Activated T-cell treated with anti-CD3 and anti-CD28 coated beads for 1 hour (primary cell): ENCODE measurements around the gene SPATA25.

Experiments used
- DNase-seq: peaks from one replicate; pipeline ENCODE4 v3.0.0-alpha.2; 2020; ENCODE audit warnings: low read depth

The SPATA25 gene

DNA sequence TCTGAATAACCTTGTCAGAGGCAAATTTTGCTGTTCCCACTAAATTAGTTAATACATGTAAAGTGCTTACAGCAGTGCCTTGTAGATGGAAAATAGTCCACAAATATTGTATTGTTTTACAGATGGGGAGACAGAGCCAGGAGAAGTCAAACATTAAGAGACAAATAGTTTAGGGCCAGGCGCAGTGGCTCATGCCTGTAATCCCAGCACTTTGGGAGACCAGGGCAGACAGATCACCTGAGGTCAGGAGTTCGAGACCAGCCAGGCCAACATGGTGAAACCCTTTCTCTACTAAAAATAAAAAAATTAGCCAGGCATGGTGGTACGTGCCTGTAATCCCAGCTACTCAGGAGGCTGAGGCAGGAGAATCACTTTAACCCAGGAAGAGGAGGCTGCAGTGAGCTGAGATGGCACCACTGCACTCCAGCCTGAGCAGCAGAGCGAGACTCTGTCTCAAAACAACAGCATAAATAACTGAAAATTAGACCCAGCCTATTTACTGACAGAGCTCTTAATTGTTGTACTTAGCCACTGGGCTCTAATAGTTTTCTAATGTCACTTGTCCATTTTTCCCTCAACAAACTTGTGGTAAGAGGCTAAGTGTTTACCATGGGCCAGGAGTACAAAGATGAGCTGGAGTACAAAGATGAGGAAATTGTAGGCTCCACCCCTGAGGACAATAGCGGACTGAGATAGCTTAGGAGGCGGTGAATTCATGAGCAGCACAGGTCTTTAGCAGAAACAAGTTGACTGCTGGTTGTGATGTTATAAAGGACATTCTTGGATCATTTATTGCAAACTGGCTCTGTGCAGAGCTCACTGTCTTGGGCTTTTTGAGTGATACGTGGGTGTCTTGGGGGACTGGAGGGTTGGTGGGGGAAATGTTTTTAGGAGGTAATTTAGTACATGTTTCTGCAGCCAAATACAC, 23.6 kb downstream of the SPATA25 start:
- no peak for DNase-seq

DNA sequence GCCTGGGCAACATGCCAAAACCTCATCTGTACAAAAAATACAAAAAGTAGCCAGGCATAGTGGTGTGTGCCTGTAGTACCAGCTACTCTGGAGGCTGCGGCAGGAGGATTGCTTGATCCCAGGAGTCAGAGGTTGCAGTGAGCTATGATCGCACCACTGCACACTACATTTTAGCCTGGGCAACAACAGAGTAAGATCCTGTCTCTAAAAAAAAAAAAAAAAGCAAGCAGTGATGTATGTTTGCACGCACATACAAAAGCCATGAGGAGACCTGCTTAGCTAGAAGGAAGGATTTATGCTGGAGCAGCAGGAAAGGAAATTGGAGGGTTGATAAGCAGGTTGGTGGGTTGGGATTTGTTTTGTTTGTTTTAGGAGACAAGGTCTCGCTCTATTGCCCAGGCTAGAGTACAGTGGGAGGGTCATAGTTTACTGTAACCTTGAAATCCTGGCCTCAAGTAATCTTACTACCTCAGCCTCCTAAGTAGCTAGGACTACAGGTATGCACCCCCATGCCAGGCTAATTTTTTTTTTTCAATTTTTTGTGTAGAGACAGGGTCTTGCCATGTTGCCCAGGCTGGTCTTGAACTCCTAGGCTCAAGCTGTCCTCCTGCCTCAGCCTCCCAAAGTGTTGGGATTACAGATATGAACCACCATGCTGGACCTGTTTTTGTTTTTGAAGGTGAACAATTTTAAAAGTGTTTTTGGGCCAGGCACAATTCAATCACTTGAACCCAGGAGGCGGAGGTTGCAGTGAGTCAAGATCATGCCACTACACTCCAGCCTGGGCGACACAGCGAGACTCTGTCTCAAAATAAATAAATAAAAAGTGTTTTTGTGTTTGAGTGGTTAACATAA, 26.0 kb downstream of the SPATA25 start:
- DNase-seq, result no peak

DNA sequence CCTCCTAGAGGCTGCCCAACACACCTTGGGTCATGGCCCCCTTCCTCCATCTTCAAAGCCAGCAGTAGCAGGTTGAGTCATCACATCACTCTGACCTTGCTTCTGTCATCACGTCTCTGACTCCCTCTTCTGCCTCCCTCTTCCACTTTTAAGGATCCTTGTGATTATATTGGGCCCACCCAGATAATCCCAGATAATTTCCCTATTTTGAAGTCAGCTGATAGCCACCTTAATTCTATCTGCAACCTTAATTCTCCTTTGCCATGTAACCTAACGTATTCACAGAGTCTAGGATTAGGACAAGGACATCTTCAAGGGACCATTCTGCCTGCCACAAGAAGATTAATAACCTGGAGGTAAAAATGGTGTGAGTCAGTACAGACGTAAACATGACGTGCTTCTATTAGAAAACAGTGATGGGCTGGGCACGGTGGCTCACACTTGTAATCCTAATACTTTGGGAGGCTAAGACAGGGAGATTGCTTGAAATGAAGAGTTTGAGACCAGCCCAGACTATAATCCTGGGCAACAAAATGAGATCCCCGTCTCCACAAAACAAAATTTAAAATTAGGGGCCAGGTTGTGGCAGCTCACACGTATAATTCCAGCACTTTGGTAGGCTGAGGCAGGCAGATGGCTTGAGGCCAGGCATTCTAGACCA, 26.7 kb downstream of the SPATA25 start:
- DNase-seq, result no peak

DNA sequence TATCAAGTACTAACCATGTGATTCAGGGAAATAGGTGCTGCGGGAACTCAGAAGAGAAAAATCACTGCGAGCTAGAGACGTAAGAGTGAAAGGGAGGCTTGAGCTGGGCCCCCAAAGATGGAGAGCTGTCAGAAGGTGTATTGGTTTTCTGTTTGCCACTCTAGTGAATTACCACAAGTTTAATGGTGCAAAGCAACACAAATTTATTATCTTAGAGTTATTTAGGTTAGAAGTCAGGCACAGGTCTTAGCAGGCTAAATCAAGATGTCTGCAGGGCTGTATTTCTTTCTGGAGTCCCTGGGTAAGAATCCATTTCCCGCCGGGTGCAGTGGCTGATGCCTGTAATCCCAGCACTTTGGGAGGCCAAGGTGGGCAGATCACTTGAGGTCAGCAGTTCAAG, 27.5 kb downstream of the SPATA25 start:
- no peak for DNase-seq

DNA sequence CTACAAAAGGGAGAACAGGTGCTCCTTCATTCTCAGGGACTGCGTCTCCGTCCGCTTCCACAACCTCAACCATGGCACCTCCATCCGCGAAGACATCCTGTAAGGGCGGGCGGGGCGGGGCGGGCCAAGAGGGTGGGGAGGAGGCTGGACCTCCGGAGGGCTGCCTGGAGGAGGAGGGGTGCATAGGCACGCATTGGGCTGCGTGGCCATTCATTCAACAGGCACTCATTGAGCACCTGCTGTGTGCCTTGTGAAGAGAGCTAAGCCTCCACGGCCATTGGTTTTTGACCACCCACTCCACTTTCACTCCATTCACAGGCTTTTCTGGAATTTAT, 29.6 kb downstream of the SPATA25 start:
- no peak for DNase-seq

DNA sequence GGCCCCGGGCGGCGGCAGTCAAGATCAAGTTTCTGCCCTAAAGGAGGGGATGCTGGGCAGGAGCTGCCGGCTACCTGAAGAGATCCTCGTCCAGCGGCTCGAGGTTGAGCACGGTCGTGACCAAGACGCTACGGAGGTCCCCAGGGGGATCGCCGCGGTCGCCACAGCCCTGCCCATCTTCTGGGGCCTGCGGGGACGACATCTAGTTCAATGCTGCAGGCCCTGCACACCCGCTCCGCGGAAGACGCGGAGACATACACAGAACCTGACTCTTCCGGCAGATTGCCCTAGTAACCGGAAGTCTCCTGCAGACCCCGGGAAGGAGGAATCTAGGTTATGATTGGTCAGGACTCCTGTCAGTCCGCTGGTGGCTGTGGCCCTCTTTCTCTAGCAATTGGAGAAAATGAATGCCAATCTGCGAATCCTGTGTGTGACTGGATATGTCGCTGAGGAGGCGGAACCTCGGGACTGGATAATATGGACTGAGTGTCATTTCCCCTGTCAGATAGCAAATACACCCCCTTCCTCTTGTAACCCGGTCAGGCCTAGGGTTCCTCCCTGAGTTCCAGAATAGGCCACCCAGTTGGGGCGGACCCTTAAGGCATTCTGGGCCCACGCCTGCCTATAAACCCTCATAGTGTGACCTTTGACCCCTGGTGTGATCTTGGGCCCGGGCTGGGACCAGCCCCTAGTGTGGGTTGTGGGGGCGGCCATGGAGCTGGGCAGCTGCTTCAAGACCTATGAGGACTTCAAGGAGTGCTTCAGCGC, 30.1 kb downstream of the SPATA25 start, which contains the start of the genes ACOT8 and ZSWIM3:
TSS of gene ACOT8 (minus strand) at position 279 of the 768 bp plus-strand sequence. CDS start at position 202, 77 bp downstream.
TSS of gene ZSWIM3 (plus strand) at position 501 of the 768 bp plus-strand sequence. CDS start at position 713, 212 bp downstream.
- DNase-seq, result peak; percentile 81

DNA sequence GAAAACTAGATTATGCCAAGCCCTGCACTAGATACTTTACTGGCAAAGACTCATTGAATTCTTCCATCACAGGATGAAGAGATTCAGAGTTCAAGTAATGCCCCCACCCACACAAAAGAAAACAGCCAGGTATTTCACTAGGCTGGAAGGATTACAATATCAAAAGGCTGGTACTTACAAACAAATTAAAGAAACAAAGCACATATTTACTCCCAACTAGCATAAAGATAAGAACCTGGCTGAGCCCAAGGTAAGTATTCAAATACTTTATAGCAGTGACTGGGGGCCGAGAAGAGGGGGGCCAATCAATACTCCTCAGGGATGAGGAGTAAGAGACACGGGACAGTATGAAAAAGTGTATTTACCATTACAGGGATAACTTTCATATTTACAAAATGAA, 33.9 kb downstream of the SPATA25 start:
- no peak for DNase-seq

DNA sequence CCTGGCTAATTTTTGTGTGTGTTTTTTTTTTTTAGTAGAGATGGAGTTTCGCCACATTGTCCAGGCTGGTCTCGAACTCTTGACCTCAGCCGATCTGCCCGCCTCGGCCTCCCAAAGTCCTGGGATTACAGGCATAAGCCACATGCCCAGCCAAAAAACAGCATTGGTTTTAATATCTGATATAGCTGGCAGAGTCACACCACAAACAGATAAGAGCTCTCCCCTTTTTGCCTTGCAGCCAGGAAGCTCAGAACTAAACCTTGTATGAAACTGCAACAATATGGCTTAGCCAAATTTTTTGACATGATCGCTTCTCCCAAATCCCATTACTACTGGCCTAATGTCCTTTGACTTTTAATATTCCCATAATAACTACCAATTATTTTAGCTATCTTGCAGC, 35.1 kb downstream of the SPATA25 start:
- DNase-seq, result no peak

DNA sequence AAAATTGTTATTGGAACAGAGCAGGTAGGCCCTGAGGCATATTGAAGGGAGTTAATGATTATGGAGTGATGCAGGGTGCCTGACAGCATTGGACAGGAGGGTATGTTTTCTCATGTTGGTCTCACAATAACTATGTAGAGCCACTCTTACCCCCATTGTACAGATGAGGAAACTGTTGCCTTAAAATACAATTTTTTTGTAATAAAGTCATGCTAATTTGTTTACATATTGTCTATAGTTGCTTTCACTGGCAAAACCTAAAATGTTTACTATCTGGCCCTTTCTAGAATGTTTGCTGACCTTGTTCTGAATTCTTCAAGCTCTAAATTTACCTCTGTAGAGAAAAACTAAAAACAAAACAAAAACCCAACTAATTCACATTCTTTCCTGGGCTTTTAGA, 35.9 kb downstream of the SPATA25 start:
- DNase-seq, result no peak

DNA sequence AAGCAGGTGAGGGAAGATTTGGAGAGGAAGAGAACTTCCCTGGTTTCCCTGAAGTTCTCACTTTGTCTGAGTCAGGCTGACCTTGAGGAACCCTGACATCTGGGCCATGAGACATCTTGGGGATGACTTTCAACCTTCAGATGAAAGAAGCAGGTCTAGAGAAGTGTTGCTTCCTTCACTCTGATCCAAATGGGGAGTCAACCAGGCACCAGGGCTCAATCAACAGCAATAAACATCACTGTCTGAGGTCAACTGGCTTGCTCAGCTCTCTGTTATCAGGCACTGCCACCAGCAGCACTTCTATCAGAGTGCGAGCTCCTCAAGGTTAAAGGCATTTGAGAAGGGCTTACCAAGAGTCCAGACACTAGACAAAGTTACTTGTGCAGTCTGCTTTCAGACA, 36.5 kb downstream of the SPATA25 start:
- DNase-seq, result no peak

DNA sequence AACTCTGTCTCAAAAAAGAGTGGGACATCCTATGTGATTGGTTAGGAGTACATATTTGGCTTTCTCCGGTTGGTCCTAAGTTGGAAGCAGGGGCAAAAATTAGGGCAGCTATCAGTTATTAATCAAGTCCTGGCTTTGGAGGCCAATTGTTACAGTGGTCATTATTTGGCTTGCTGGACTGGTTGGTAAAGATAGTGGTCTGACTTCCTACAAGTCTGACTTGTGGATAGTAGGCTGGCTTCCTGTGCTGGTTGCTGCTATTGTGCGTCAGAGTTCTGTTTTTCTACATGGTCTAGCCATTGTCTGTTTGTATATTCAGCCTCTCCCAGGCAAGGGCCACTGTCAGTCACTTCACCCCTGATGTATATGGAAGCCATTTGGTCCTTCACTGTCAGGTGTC, 37.2 kb downstream of the SPATA25 start:
- no peak for DNase-seq

DNA sequence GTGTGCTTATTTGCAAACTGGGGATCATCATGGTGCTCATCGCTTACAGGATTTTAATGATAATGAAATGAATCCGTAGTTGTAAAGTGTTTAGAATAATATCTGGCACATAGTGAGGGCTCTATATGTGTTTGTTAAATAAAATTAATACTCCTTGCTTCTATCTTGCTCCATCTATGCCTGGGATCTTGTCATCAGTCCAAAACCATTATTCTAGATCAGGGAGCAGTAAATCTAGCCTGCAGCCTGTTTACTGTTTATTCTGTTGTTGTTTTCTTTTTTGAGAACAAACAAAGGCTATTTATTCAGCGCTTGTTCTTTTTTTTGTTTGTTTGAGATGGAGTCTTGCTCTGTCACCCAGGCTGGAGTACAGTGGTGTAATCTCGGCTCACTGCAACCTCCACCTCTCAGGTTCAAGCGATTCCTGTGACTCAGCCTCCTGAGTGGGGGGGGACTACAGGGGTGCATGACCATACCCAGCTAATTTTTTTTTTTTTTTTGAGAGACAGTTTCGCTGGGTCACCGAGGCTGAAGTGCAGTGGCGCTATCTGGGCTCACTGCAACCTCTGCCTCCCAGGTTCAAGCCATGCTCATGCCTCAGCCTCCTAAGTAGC, 38.3 kb downstream of the SPATA25 start:
- no peak for DNase-seq

DNA sequence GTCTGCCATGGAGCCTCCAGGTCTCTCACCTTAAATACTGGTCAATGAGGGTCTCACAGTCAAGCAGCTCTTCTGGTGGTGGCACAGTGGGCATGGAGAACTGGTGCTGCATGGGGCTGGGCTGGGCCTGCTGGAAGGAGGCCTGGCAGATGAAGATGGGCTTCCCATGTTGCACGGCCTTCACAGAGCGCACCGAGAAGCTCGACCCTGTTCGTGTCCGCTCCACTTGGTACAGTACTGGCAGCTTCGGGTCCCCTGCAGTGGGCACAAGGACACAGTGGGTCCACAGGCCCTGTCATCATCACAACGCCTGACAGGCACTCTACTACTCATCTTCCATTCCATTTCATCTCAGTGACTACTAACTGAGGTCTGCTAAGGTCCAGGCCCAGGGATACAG, 39.0 kb downstream of the SPATA25 start:
- no peak for DNase-seq

DNA sequence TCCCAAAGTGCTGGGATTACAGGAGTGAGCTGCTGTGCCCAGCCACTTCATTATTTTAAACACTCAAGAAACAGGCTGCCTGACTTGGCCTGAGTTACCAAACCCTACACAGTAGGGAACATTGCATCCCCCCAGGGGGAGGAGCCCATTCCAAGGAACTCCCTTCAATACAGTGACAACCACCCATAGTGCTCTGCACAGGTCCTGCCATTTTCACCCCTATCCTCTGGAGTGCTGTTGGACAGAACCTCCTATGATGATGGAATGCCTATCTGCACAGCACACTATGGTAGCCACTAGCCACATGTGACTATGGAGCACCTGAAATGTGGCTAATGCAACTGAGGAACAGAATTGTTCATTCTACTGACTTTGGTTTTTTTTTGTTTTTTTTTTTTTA, 42.0 kb downstream of the SPATA25 start:
- DNase-seq, result no peak

DNA sequence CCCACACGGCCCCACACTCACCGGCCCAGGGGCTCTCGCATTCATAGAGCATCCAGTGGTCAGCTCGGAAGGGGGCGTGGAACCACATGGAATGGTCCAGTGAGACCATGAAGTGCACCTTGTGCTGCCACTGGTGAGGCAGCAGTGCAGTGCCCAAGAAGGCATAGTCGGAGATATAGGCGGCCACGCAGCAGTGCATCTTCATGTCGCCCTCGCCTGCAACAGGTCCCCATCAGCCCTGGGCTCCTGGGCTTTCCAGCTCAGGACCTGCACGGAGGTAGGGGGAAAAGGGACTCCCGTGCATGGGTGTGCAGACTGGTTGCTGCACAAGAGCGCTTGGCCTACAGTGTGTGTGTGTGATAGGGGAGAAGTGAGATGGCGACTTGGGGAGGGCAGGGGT, 43.9 kb downstream of the SPATA25 start:
- DNase-seq, result no peak

DNA sequence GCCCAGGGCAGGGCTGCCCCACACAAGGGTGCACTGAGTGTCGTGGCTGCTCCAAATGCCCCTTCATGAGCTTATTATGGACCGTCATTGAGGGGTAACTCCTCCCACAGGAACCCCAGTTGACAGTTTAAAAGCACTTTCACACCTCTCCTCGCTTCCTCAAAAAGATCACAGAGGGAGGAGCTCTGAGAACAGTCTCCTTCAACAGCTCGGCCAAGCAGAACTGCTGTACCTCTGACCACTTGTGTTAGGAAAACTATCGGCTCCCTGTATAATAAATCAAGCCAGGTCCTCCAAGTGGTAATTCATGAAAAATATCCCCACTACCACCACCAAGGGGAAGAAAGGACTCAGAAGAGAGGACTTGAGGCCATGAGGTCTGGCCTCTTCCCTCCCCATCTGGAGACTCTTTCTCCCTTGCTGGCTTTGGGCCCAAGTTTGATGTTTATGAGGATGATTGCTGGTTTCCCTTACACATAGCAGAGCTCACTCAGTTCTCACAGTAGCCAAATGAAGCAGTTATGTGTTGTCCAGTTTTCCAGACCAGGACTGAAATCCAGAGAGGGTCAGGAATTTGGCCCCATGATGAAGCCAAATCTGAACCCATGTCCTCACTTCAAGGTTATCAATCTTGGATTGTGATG, 45.1 kb downstream of the SPATA25 start:
- DNase-seq, result no peak

DNA sequence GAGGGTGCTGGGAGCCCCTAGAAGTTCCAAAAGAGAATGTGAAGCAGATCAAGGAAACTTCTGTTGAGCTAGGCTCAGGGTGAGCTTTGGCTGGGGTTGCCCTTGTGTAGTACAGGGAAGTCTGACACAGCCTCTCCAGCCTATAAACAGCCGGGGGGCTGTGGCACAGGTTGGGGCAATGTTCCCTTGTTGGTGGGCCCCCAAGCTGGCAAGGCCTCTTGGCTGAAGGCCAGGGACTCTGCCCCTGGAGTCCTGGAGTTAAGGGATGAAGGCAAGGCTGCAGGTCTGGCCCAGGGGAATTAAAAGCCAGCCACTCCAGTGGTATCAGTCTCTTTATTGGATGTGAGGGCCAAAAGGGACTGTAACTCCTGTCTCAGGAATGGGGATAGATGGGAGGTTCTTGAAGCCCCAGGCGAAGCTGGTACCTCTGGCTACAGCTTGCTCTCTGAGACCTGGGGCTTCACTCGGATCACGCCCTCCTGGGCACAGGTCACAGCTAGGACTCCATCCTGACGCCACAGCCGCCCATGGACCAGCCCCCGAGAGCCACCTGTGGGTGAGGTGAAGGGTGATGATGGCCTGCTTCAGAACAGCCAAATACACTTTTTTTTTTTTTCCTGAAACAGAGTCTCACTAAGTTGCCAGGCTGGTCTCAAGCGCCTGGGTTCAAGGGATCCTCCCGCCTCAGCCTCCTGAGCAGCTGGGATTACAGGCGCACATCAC, 45.9 kb downstream of the SPATA25 start:
- DNase-seq, result no peak

DNA sequence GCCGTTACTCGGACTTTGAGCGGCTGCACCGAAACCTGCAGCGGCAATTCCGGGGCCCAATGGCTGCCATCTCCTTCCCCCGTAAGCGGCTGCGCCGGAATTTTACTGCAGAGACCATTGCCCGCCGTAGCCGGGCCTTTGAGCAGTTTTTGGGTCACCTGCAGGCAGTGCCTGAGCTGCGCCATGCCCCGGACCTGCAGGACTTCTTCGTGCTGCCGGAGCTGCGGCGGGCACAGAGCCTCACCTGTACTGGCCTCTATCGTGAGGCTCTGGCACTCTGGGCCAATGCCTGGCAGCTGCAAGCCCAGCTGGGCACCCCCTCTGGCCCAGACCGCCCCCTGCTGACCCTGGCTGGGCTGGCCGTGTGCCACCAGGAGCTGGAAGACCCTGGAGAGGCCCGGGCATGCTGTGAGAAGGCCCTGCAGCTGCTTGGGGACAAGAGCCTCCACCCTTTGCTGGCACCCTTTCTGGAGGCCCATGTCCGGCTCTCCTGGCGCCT, 46.7 kb downstream of the SPATA25 start:
- DNase-seq, result no peak

DNA sequence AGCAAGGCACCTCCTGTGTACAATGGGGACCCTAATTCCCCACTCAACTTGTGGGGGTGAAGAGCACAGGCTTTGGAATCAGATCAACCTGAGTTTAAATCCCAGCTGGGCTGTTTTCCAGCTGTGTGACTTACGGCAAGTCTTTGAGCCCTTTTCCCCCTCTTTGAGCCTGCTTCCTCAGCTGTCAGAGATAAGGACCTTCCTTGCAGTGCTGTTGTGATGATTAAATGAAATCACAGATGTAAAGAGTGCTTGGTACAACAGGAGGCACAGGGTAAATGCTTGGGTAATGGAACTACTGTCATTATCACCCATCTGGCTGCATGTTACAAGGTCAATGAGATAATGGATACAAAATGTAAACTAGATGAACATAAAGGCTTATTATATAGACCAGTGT, 50.6 kb downstream of the SPATA25 start:
- DNase-seq, result no peak
